OCI-LY1 (cell line): ENCODE measurements around the gene SPSB3.

Experiments used
- H2AFZ ChIP-seq: fragments of 200-600 bp; sonication (generic), shearing (Covaris generic); 2 replicates; pipeline ENCODE4 v1.6.0; 2014; ENCODE audit warnings: antibody characterized with exemption, mild to moderate bottlenecking, low read length
- H3F3A ChIP-seq: fragments of 200-600 bp; sonication (generic), shearing (Covaris generic); 2 replicates; pipeline ENCODE4 v1.6.0; 2014; ENCODE audit warnings: mild to moderate bottlenecking, antibody characterized with exemption, low read length, moderate library complexity; ENCODE audit not compliant: insufficient read depth
- H3K27ac ChIP-seq: fragments of 200-600 bp; sonication (generic); 2 replicates; pipeline ENCODE4 v1.5.1; 2014; ENCODE audit warnings: low read length, mixed run types, mild to moderate bottlenecking, low read depth; ENCODE audit not compliant: poor library complexity, severe bottlenecking
- H3K27me3 ChIP-seq: fragments of 200-600 bp; sonication (generic); 2 replicates; pipeline ENCODE4 v1.6.0; 2014; ENCODE audit warnings: antibody characterized with exemption, mild to moderate bottlenecking, low read length, moderate library complexity; ENCODE audit not compliant: insufficient read depth
- H3K36me3 ChIP-seq: fragments of 200-600 bp; sonication (generic); 2 replicates; pipeline ENCODE4 v1.6.1; 2014; ENCODE audit warnings: mild to moderate bottlenecking, antibody characterized with exemption, low read length, moderate library complexity, mixed read lengths; ENCODE audit not compliant: insufficient read depth
- H3K4me1 ChIP-seq: fragments of 200-600 bp; sonication (generic); 2 replicates; pipeline ENCODE4 v1.5.1; 2014; ENCODE audit warnings: mild to moderate bottlenecking, low read length, moderate library complexity; ENCODE audit not compliant: insufficient read depth, severe bottlenecking
- H3K4me2 ChIP-seq: fragments of 200-600 bp; sonication (generic), shearing (Covaris generic); 2 replicates; pipeline ENCODE4 v1.6.1; 2014; ENCODE audit warnings: low read length
- H3K4me3 ChIP-seq: fragments of 200-600 bp; sonication (generic); 2 replicates; pipeline ENCODE4 v1.5.1; 2014; ENCODE audit warnings: low read length, low read depth, mild to moderate bottlenecking, mixed read lengths; ENCODE audit not compliant: poor library complexity, severe bottlenecking
- H3K79me2 ChIP-seq: fragments of 200-600 bp; shearing (Covaris generic); 2 replicates; pipeline ENCODE4 v1.6.1; 2016; ENCODE audit warnings: mixed run types, low read length, mixed read lengths; ENCODE audit not compliant: insufficient read depth
- H3K9ac ChIP-seq: fragments of 200-600 bp; sonication (generic), shearing (Covaris generic); 2 replicates; pipeline ENCODE4 v1.6.1; 2014; ENCODE audit warnings: mild to moderate bottlenecking, low read length, mixed read lengths
- H3K9me2 ChIP-seq: fragments of 200-600 bp; sonication (generic), shearing (Covaris generic); 2 replicates; pipeline ENCODE4 v1.6.1; 2014; ENCODE audit warnings: low read depth, mild to moderate bottlenecking, low read length, mixed read lengths
- H3K9me3 ChIP-seq: fragments of 200-600 bp; shearing (Covaris generic); 2 replicates; pipeline ENCODE4 v1.6.1; 2014; ENCODE audit warnings: low read length, mixed read lengths
- H4K20me1 ChIP-seq: fragments of 200-600 bp; sonication (generic), shearing (Covaris generic); 2 replicates; pipeline ENCODE4 v1.6.0; 2016; ENCODE audit warnings: mild to moderate bottlenecking, low read length; ENCODE audit not compliant: insufficient read depth
- CTCF ChIP-seq: fragments of 200-600 bp; sonication (generic), shearing (Covaris generic); IDR thresholded peaks from 2 replicates; pipeline ENCODE4 v1.5.1; 2017; ENCODE audit warnings: mild to moderate bottlenecking, antibody characterized with exemption, low read length, moderate library complexity, mixed read lengths
- EZH2 ChIP-seq: fragments of 200-600 bp; sonication (generic), shearing (Covaris generic); IDR thresholded peaks from 2 replicates; pipeline ENCODE4 v1.8.0; 2017; ENCODE audit warnings: borderline replicate concordance, mixed run types, mild to moderate bottlenecking, antibody characterized with exemption, low read length, moderate library complexity, mixed read lengths

The SPSB3 gene

GRCh38 chr16:1817716-1818115, 35.3 kb upstream of the SPSB3 start:
- Histone ChIP-seq H3K9ac (no peak overlapping the region), H3K9me3 (no peaks in the 10 kb centered on the region), H3K36me3 (no peaks in the 10 kb centered on the region), H3F3A (no peaks in the 10 kb centered on the region), H3K9me2 (no peaks in the 10 kb centered on the region), H3K79me2 (no peaks in the 10 kb centered on the region), H4K20me1 (no peaks in the 10 kb centered on the region), H3K4me2 (no peak overlapping the region), H3K4me1 (no peaks in the 10 kb centered on the region), H3K4me3 (no peak overlapping the region), H2AFZ (no peak overlapping the region), H3K27ac (no peak overlapping the region), H3K27me3 (no peaks in the 10 kb centered on the region)
- no peak for TF ChIP-seq EZH2
- TF ChIP-seq CTCF, result no peak

GRCh38 chr16:1817276-1817589, 34.9 kb upstream of the SPSB3 start:
- no peak overlapping the region for H3K27ac ChIP-seq
- no peaks in the 10 kb centered on the region for H3K36me3 ChIP-seq
- H3K4me3 ChIP-seq, result no peak overlapping the region
- no peaks in the 10 kb centered on the region for H3K79me2 ChIP-seq
- H3K9me3 ChIP-seq, result no peaks in the 10 kb centered on the region
- no peak overlapping the region for H2AFZ ChIP-seq
- no peaks in the 10 kb centered on the region for H3K27me3 ChIP-seq
- TF ChIP-seq CTCF (no peak), EZH2 (no peak)
- H4K20me1 ChIP-seq, result no peaks in the 10 kb centered on the region
- no peaks in the 10 kb centered on the region for H3K4me1 ChIP-seq
- H3K4me2 ChIP-seq, result no peak overlapping the region
- H3K9me2 ChIP-seq, result no peaks in the 10 kb centered on the region
- no peaks in the 10 kb centered on the region for H3F3A ChIP-seq
- H3K9ac ChIP-seq, result no peak overlapping the region

- H3K4me1 ChIP-seq, result no peaks in the 10 kb centered on the region
- no peak overlapping the region for H3K4me2 ChIP-seq
- no peak overlapping the region for H3K9ac ChIP-seq
- no peak overlapping the region for H3K27ac ChIP-seq
- no peak for TF ChIP-seq EZH2
- TF ChIP-seq CTCF, result no peak
- no peak overlapping the region for H2AFZ ChIP-seq
- no peaks in the 10 kb centered on the region for H3K9me3 ChIP-seq
- no peaks in the 10 kb centered on the region for H3K36me3 ChIP-seq
- H3K79me2 ChIP-seq, result no peaks in the 10 kb centered on the region
- no peak overlapping the region for H3K4me3 ChIP-seq
- H4K20me1 ChIP-seq, result no peaks in the 10 kb centered on the region
- H3F3A ChIP-seq, result no peaks in the 10 kb centered on the region
- no peaks in the 10 kb centered on the region for H3K27me3 ChIP-seq
- no peaks in the 10 kb centered on the region for H3K9me2 ChIP-seq
These were observed 34.3 kb upstream of the SPSB3 start for GRCh38 chr16:1816396-1817275.
